ENCODE results near the gene MPV17L. TPM values are rescaled to one million over a fixed set of nuclear protein-coding genes. Genes with fewer than 3 reads are reported as not detected.
A peak's percentile ranks its signal among the peaks of the same experiment; 100 is the strongest.
"Not testable (repeated sequence)": the region's sequence is repeated elsewhere in the genome, so short reads cannot be mapped to it uniquely, and the experiment has no call there.

Gene MPV17L
- total RNA-seq, 4 donors from 2014 or later, result 7.9 to 13.7 (median 11.3) TPM

GRCh38 chr16:15403392-15403995 is 7.9 kb downstream of the MPV17L start:
- Histone ChIP-seq H3K9me3 (no peaks in the 10 kb centered on the region), H3K4me1 (peaks cover 0 to 15% (median 0%) of the 10 kb centered on the region in 3 donors), H3K27ac (no peak overlapping the region), H3K36me3 (peaks cover 0 to 25% of the 10 kb centered on the region in 2 donors), H3K27me3 (no peaks in the 10 kb centered on the region), H3K4me3 (no peak overlapping the region)
- TF ChIP-seq EP300 (IDR thresholded peaks at IDR 0.05), result no peak
- TF ChIP-seq CTCF (IDR thresholded peaks at IDR 0.05), result no peak
- no peak for TF ChIP-seq POLR2A (IDR thresholded peaks at IDR 0.05)
- TF ChIP-seq POLR2AphosphoS5 (IDR thresholded peaks at IDR 0.05), result no peak
- ATAC-seq, result no peak
- WGBS, 2 donors (ENCODE audit: low coverage in 1 of 2), result 89 to 92% methylated on average over 5 to 8 of the region's 9 CpGs

- WGBS, 2 donors (ENCODE audit: low coverage in 1 of 2), result 91 to 94% methylated on average over 2 to 3 of the region's 3 CpGs
- not testable (repeated sequence) for ATAC-seq, H3K9me3 ChIP-seq, H3K4me3 ChIP-seq, H3K27me3 ChIP-seq
- Histone ChIP-seq H3K36me3 (peaks cover 0 to 25% of the 10 kb centered on the region in 2 donors), H3K27ac (peak overlapping the region in 2 of 4 donors; percentile 8 to 51), H3K4me1 (peaks cover 0 to 15% (median 0%) of the 10 kb centered on the region in 3 donors)
These were observed 8.5 kb downstream of the MPV17L start for GRCh38 chr16:15404091-15404490.

GRCh38 chr16:15404792-15405191 is 9.2 kb downstream of the MPV17L start:
- 53 to 63% methylated on average over 3 to 4 of the region's 4 CpGs for WGBS, 2 donors (ENCODE audit: low coverage in 1 of 2)
- ATAC-seq, result peak; percentile 87
- TF ChIP-seq POLR2A (IDR thresholded peaks at IDR 0.05) (no peak), POLR2AphosphoS5 (IDR thresholded peaks at IDR 0.05) (peak; percentile 23)
- Histone ChIP-seq H3K27me3 (no peaks in the 10 kb centered on the region), H3K36me3 (peaks cover 0 to 30% of the 10 kb centered on the region in 2 donors), H3K9me3 (no peaks in the 10 kb centered on the region), H3K4me3 (no peak overlapping the region), H3K27ac (peak overlapping the region in 2 of 4 donors; percentile 8 to 51), H3K4me1 (peaks cover 0 to 15% (median 0%) of the 10 kb centered on the region in 3 donors)

- not testable (repeated sequence) for H3K27me3 ChIP-seq, H3K27ac ChIP-seq, H3K9me3 ChIP-seq, ATAC-seq, H3K4me3 ChIP-seq
- 76 to 92% methylated on average over 4 of the region's 4 CpGs for WGBS, 2 donors (ENCODE audit: low coverage in 1 of 2)
- peaks cover 0 to 15% (median 0%) of the 10 kb centered on the region in 3 donors for H3K4me1 ChIP-seq
- H3K36me3 ChIP-seq, result peaks cover 0 to 12% of the 10 kb centered on the region in 2 donors
These were observed 12.2 kb downstream of the MPV17L start for GRCh38 chr16:15407756-15408155.

- H3K27ac ChIP-seq, H3K4me3 ChIP-seq, H3K9me3 ChIP-seq, H3K36me3 ChIP-seq, ATAC-seq, H3K27me3 ChIP-seq, H3K4me1 ChIP-seq: not testable (repeated sequence)
- WGBS, 2 donors (ENCODE audit: low coverage in 1 of 2), result 93 to 95% methylated on average over 5 to 6 of the region's 6 CpGs
These were observed 13.9 kb downstream of the MPV17L start for GRCh38 chr16:15409476-15409875.

- TF ChIP-seq POLR2AphosphoS5 (IDR thresholded peaks at IDR 0.05), result no peak
- no peak for TF ChIP-seq POLR2A (IDR thresholded peaks at IDR 0.05)
- TF ChIP-seq CTCF (IDR thresholded peaks at IDR 0.05), result no peak
- no peak for TF ChIP-seq EP300 (IDR thresholded peaks at IDR 0.05)
- Histone ChIP-seq H3K9me3 (no peaks in the 10 kb centered on the region), H3K27ac (no peak overlapping the region), H3K4me1 (no peaks in the 10 kb centered on the region), H3K4me3 (no peak overlapping the region), H3K36me3 (no peaks in the 10 kb centered on the region), H3K27me3 (no peaks in the 10 kb centered on the region)
- WGBS, 2 donors (ENCODE audit: low coverage in 1 of 2), result 29 to 50% methylated on average over 3 of the region's 3 CpGs
- no peak for ATAC-seq
These were observed 20.0 kb downstream of the MPV17L start for GRCh38 chr16:15415511-15415985.

GRCh38 chr16:15417197-15417596 is 21.6 kb downstream of the MPV17L start:
- no peak overlapping the region for H3K4me3 ChIP-seq
- ATAC-seq, result no peak
- TF ChIP-seq CTCF (IDR thresholded peaks at IDR 0.05), result no peak
- TF ChIP-seq EP300 (IDR thresholded peaks at IDR 0.05), result no peak
- no peak for TF ChIP-seq POLR2AphosphoS5 (IDR thresholded peaks at IDR 0.05)
- TF ChIP-seq POLR2A (IDR thresholded peaks at IDR 0.05), result no peak
- H3K9me3 ChIP-seq, result no peaks in the 10 kb centered on the region
- WGBS, 2 donors (ENCODE audit: low coverage in 1 of 2), result 96% methylated on average over 2 of the region's 2 CpGs; no CpG with 5 or more reads in 1 of the 2 donors
- no peaks in the 10 kb centered on the region for H3K36me3 ChIP-seq
- H3K27ac ChIP-seq, result no peak overlapping the region
- H3K4me1 ChIP-seq, result no peaks in the 10 kb centered on the region
- H3K27me3 ChIP-seq, result no peaks in the 10 kb centered on the region
